Measurements from ENCODE around the gene TPT1.
"Not testable (repeated sequence)": the region's sequence is repeated elsewhere in the genome, so short reads cannot be mapped to it uniquely, and the experiment has no call there.

- TF ChIP-seq, protein P1, sequence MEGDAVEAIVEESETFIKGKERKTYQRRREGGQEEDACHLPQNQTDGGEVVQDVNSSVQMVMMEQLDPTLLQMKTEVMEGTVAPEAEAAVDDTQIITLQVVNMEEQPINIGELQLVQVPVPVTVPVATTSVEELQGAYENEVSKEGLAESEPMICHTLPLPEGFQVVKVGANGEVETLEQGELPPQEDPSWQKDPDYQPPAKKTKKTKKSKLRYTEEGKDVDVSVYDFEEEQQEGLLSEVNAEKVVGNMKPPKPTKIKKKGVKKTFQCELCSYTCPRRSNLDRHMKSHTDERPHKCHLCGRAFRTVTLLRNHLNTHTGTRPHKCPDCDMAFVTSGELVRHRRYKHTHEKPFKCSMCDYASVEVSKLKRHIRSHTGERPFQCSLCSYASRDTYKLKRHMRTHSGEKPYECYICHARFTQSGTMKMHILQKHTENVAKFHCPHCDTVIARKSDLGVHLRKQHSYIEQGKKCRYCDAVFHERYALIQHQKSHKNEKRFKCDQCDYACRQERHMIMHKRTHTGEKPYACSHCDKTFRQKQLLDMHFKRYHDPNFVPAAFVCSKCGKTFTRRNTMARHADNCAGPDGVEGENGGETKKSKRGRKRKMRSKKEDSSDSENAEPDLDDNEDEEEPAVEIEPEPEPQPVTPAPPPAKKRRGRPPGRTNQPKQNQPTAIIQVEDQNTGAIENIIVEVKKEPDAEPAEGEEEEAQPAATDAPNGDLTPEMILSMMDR (conservative IDR thresholded peaks at IDR 0.05), result not testable (repeated sequence)
- TF ChIP-seq EZH2 (IDR thresholded peaks at IDR 0.05; ENCODE audit: low read depth), result not testable (repeated sequence)
Observed at GRCh38 chr13:45380708-45381107, 39.7 kb upstream of the TPT1 start.
